ENCODE measurements around the gene CUL7. TPM values are rescaled to one million over a fixed set of nuclear protein-coding genes. Genes with fewer than 3 reads are reported as not detected.

Gene CUL7
- total RNA-seq, 2 donors from 2014 or later: 10.0 to 14.8 TPM

DNA sequence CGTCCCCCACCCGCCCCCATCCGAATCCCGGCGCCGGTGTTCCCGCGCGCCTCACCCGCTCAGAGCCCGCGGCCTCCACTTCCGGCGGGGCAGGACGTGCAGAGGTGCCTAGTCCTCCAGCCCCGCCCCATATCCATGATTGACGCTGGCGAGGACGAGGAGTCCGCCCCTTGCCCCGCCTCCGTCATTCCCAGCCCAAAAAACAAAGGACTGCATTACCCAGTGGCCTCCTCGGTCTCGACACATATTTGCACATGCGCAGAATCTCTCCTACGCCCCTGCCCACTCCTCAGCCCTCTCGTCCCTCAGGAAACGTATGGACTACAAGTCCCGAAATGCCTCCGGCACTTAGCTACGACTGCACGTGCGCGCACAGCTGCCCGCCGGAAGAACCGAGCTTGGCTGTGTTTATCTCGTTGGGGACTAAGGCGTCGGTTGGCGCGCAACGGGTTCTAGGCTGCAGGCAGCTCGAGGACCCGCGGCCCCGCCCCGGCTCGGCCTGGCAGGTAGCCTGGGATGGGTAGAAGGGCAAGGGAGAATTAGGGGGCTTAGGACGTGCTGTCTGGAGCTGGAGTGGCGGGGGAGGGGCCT is 39.7 kb downstream of the CUL7 start, which contains the start of the genes KLHDC3 and MEA1:
KLHDC3 (plus strand) TSS at position 407 of the 591 bp plus-strand sequence. CDS start 2,944 bp downstream, outside the sequence.
MEA1 (minus strand) TSS at position 104 of the 591 bp plus-strand sequence. CDS start 133 bp downstream, outside the sequence.
- ATAC-seq (ENCODE audit: insufficient number of reproducible peaks, low FRiP score, low read depth) (peak; percentile 99), DNase-seq (ENCODE audit: low spot score) (peak; percentile 99)
- H3K9me3 ChIP-seq: no peaks in the 10 kb centered on the region
- TF ChIP-seq, protein P1, sequence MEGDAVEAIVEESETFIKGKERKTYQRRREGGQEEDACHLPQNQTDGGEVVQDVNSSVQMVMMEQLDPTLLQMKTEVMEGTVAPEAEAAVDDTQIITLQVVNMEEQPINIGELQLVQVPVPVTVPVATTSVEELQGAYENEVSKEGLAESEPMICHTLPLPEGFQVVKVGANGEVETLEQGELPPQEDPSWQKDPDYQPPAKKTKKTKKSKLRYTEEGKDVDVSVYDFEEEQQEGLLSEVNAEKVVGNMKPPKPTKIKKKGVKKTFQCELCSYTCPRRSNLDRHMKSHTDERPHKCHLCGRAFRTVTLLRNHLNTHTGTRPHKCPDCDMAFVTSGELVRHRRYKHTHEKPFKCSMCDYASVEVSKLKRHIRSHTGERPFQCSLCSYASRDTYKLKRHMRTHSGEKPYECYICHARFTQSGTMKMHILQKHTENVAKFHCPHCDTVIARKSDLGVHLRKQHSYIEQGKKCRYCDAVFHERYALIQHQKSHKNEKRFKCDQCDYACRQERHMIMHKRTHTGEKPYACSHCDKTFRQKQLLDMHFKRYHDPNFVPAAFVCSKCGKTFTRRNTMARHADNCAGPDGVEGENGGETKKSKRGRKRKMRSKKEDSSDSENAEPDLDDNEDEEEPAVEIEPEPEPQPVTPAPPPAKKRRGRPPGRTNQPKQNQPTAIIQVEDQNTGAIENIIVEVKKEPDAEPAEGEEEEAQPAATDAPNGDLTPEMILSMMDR (IDR thresholded peaks at IDR 0.05): no peak
- peaks cover 30 to 46% of the 10 kb centered on the region in 2 donors for H3K4me1 ChIP-seq (ENCODE audit: control insufficient read depth in 1 of 2, low read depth in 2 of 2)
- peaks cover 31% of the 10 kb centered on the region for H3K36me3 ChIP-seq
- peak within 1 kb of the TSS; percentile 97 for H3K4me3 ChIP-seq
- no peaks in the 10 kb centered on the region for H3K27me3 ChIP-seq (replicated peaks; ENCODE audit: insufficient read depth)
- H3K27ac ChIP-seq: peak within 1 kb of the TSS; percentile 74

DNA sequence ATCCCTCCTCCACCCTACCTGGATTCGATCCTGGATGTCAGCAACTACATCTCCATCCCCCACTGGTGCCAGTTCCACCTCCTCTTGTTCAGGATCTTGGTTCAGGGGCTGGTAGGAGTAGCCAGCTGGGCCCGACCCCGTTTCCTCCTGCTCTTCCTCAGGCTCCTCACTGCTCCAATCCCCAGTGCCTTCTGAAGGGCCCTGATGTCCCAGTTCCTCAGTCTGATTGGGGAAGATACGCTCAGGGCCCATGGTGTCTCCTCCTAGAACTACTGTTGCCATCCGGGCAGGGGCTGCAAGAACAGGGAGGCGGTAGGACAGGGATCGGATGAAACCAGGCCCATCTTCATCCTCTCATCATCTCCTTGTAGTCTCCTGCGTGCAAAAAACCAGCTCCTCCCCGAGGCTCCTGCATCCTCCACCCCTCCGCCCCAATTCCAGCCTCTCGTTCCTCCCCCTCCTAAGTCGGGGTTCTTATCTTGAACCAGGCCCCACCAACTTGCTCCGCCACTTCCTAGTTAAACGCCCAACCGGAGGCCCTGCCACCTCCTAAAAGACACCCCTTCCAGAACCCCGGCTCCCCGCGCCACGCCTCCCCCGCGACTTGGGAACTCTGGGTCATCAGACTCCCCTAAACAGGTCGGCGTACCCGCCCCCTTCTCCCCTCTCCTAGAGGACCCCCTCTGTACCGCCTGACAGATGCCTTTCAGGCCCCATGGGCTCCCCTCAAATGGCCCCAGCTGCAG is 40.4 kb downstream of the CUL7 start:
- H3K4me3 ChIP-seq: peak overlapping the region; percentile 97
- no peaks in the 10 kb centered on the region for H3K9me3 ChIP-seq
- no peaks in the 10 kb centered on the region for H3K27me3 ChIP-seq (replicated peaks; ENCODE audit: insufficient read depth)
- H3K36me3 ChIP-seq: peaks cover 31% of the 10 kb centered on the region
- H3K27ac ChIP-seq: peak overlapping the region; percentile 61 to 74
- TF ChIP-seq, protein P1 (IDR thresholded peaks at IDR 0.05): no peak
- DNase-seq (ENCODE audit: low spot score) (no peak), ATAC-seq (ENCODE audit: insufficient number of reproducible peaks, low FRiP score, low read depth) (no peak)
- H3K4me1 ChIP-seq (ENCODE audit: control insufficient read depth in 1 of 2, low read depth in 2 of 2): peaks cover 30 to 46% of the 10 kb centered on the region in 2 donors

DNA sequence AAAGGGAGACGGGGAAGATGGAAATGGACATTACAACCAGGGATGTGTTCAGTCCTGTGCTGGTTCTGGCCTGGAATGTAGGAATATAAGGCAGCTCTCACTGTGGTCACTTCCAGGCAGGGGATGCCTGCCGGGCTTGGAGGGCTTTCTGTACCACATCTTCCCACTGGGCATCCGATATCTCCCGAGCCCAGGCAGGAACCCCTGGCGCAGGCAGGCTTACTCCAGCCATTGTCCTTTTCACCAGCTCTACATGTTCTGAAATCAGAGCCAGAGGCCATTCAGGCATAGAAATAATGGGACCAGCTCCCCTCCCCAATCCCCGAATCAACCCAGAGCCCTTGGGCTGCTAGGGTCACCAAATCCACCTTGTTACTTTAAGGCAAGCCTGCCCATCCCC is 41.3 kb downstream of the CUL7 start:
- H3K36me3 ChIP-seq: peaks cover 24% of the 10 kb centered on the region
- H3K27me3 ChIP-seq (replicated peaks; ENCODE audit: insufficient read depth): no peaks in the 10 kb centered on the region
- H3K4me1 ChIP-seq (ENCODE audit: control insufficient read depth in 1 of 2, low read depth in 2 of 2): peaks cover 30 to 42% of the 10 kb centered on the region in 2 donors
- TF ChIP-seq, protein P1 (IDR thresholded peaks at IDR 0.05): no peak
- H3K4me3 ChIP-seq: no peak overlapping the region
- ATAC-seq (ENCODE audit: insufficient number of reproducible peaks, low FRiP score, low read depth) (no peak), DNase-seq (ENCODE audit: low spot score) (no peak)
- peak overlapping the region in 1 of 2 donors; percentile 74 for H3K27ac ChIP-seq
- no peaks in the 10 kb centered on the region for H3K9me3 ChIP-seq

DNA sequence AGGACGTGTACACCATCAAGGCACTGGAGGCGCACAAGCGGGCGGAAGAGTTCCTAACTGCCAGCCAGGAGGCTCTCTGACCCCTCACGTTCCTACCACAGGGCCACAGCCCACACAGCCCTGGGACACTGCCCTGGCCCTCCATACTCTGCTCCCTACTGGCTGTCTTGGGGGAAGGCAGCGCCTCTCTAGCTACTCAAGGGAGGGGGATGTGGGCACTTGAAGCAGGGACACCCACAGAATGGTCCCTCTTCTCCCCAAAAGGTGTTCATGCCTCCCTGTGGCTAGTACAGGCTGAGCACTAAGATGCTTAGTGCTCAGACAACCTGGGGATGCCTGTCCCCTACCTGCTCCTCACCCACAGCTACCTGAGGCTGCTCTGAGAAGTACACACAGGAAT is 42.4 kb downstream of the CUL7 start:
- Histone ChIP-seq H3K4me1 (ENCODE audit: control insufficient read depth in 1 of 2, low read depth in 2 of 2) (peaks cover 23 to 30% of the 10 kb centered on the region in 2 donors), H3K9me3 (no peaks in the 10 kb centered on the region), H3K27ac (no peak overlapping the region), H3K36me3 (peaks cover 34% of the 10 kb centered on the region), H3K4me3 (no peak overlapping the region), H3K27me3 (replicated peaks; ENCODE audit: insufficient read depth) (no peaks in the 10 kb centered on the region)
- ATAC-seq (ENCODE audit: insufficient number of reproducible peaks, low FRiP score, low read depth) (no peak), DNase-seq (ENCODE audit: low spot score) (no peak)
- TF ChIP-seq, protein P1 (IDR thresholded peaks at IDR 0.05): no peak

DNA sequence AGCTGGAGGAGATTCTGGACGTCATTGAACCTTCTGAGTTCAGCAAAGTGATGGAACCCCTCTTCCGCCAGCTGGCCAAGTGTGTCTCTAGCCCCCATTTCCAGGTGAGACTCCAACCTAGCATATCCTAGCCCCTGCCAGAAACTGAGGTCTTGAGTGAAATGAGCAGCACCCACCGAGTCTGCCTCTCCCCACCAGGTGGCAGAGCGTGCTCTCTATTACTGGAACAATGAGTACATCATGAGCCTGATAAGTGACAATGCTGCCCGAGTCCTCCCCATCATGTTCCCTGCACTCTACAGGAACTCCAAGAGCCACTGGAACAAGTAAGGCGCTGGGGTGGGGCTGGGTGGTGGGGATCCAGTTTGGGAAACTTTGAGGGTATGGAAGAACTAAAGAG is 44.5 kb downstream of the CUL7 start:
- no peak for ATAC-seq (ENCODE audit: insufficient number of reproducible peaks, low FRiP score, low read depth)
- H3K4me3 ChIP-seq: no peak overlapping the region
- peaks cover 7 to 14% of the 10 kb centered on the region in 2 donors for H3K4me1 ChIP-seq (ENCODE audit: control insufficient read depth in 1 of 2, low read depth in 2 of 2)
- TF ChIP-seq, protein P1 (IDR thresholded peaks at IDR 0.05): peak; percentile 26
- no peak for DNase-seq (ENCODE audit: low spot score)
- H3K36me3 ChIP-seq: peaks cover 34% of the 10 kb centered on the region
- H3K27me3 ChIP-seq (replicated peaks; ENCODE audit: insufficient read depth): no peaks in the 10 kb centered on the region
- no peak overlapping the region for H3K27ac ChIP-seq
- H3K9me3 ChIP-seq: no peaks in the 10 kb centered on the region

Data from thoracic aorta (tissue), 2 donors.